Chondrocyte (in vitro differentiated cells): ENCODE results near the gene C9orf40. TPM values are rescaled to one million over a fixed set of nuclear protein-coding genes. Genes with fewer than 3 reads are reported as not detected.

ENCODE experiments used
- DNase-seq: peaks from one replicate; pipeline ENCODE4 v3.0.0; 2021; ENCODE audit warnings: mixed read lengths, low spot score
- H3K27ac Mint-ChIP-seq: one replicate; pipeline ENCODE4 v1.8.0; 2021; ENCODE audit warnings: mild to moderate bottlenecking, moderate library complexity, mixed read lengths; ENCODE audit not compliant: unreplicated experiment
- H3K27me3 Mint-ChIP-seq: 2 replicates; pipeline ENCODE4 v1.8.0; 2021; ENCODE audit warnings: low read depth, mixed read lengths
- H3K36me3 Mint-ChIP-seq: 2 replicates; pipeline ENCODE4 v1.8.0; 2021; ENCODE audit warnings: low read depth, mixed read lengths
- H3K4me1 Mint-ChIP-seq: 2 replicates; pipeline ENCODE4 v1.8.0; 2021; ENCODE audit warnings: low read depth, mild to moderate bottlenecking, mixed read lengths
- H3K4me3 Mint-ChIP-seq: one replicate; pipeline ENCODE4 v1.8.0; 2021; ENCODE audit warnings: mild to moderate bottlenecking, moderate library complexity, mixed read lengths; ENCODE audit not compliant: unreplicated experiment
- H3K9me3 Mint-ChIP-seq: 2 replicates; pipeline ENCODE4 v1.8.0; 2021; ENCODE audit warnings: low read depth, mixed read lengths
- CTCF ChIP-seq: fragments of 200-600 bp; sonication (generic); IDR thresholded peaks from 2 replicates; pipeline ENCODE4 v1.5.0; 2021; ENCODE audit warnings: antibody characterized with exemption, mild to moderate bottlenecking, moderate library complexity
- total RNA-seq: library from RNA; stranded (reverse); gene quantifications from 3 replicates; pipeline ENCODE4 v1.2.1, GENCODE V29; 2021

Gene C9orf40
- total RNA-seq, 1 donor from 2014 or later: 5.2 TPM

- H3K4me3 Mint-ChIP-seq: no peak overlapping the region
- no peaks in the 10 kb centered on the region for H3K27me3 Mint-ChIP-seq
- no peak for DNase-seq
- peaks cover 14% of the 10 kb centered on the region for H3K36me3 Mint-ChIP-seq
- TF ChIP-seq CTCF: no peak
- peaks cover 10% of the 10 kb centered on the region for H3K9me3 Mint-ChIP-seq
- no peaks in the 10 kb centered on the region for H3K4me1 Mint-ChIP-seq
- H3K27ac Mint-ChIP-seq: no peak overlapping the region
Measured at GRCh38 chr9:74979844-74980243, 27.1 kb upstream of the C9orf40 start.

- peaks cover 13% of the 10 kb centered on the region for H3K36me3 Mint-ChIP-seq
- no peaks in the 10 kb centered on the region for H3K27me3 Mint-ChIP-seq
Measured at GRCh38 chr9:74977287-74977686, 24.6 kb upstream of the C9orf40 start.

GRCh38 chr9:74975538-74975937, 22.8 kb upstream of the C9orf40 start:
- TF ChIP-seq CTCF: no peak
- Mint-ChIP-seq H3K27ac (no peak overlapping the region), H3K27me3 (no peaks in the 10 kb centered on the region), H3K4me3 (no peak overlapping the region), H3K36me3 (peaks cover 13% of the 10 kb centered on the region), H3K4me1 (no peaks in the 10 kb centered on the region), H3K9me3 (peaks cover 29% of the 10 kb centered on the region)
- no peak for DNase-seq

More at GRCh38 chr9:74977287-74977686, 24.6 kb upstream of the C9orf40 start:
- Mint-ChIP-seq H3K27ac (no peak overlapping the region), H3K4me3 (no peak overlapping the region), H3K9me3 (peaks cover 20% of the 10 kb centered on the region), H3K4me1 (no peaks in the 10 kb centered on the region)
- DNase-seq: no peak
- no peak for TF ChIP-seq CTCF

GRCh38 chr9:74974558-74974957, 21.8 kb upstream of the C9orf40 start:
- Mint-ChIP-seq H3K36me3 (peaks cover 11% of the 10 kb centered on the region), H3K27ac (no peak overlapping the region), H3K4me1 (no peaks in the 10 kb centered on the region), H3K9me3 (peaks cover 33% of the 10 kb centered on the region), H3K27me3 (no peaks in the 10 kb centered on the region), H3K4me3 (no peak overlapping the region)
- DNase-seq: no peak
- TF ChIP-seq CTCF: no peak

GRCh38 chr9:74973714-74974113, 21.0 kb upstream of the C9orf40 start:
- peaks cover 34% of the 10 kb centered on the region for H3K9me3 Mint-ChIP-seq
- peaks cover 11% of the 10 kb centered on the region for H3K36me3 Mint-ChIP-seq
- H3K4me1 Mint-ChIP-seq: no peaks in the 10 kb centered on the region
- no peak for DNase-seq
- H3K4me3 Mint-ChIP-seq: no peak overlapping the region
- H3K27ac Mint-ChIP-seq: no peak overlapping the region
- H3K27me3 Mint-ChIP-seq: no peaks in the 10 kb centered on the region
- TF ChIP-seq CTCF: no peak
